Measurements from ENCODE around the gene KRTAP10-7.
"Not testable (repeated sequence)": the region's sequence is repeated elsewhere in the genome, so short reads cannot be mapped to it uniquely, and the experiment has no call there.

KRTAP10-7 gene

GRCh38 chr21:44612029-44612486 lies 11.7 kb downstream of the KRTAP10-7 start, which contains the start of gene KRTAP10-8:
KRTAP10-8 (plus strand) TSS chr21:44612079; CDS start chr21:44612101, 22 bp downstream.
- DNase-seq (ENCODE audit: low read depth in 2 of 2) = no peak

DNA sequence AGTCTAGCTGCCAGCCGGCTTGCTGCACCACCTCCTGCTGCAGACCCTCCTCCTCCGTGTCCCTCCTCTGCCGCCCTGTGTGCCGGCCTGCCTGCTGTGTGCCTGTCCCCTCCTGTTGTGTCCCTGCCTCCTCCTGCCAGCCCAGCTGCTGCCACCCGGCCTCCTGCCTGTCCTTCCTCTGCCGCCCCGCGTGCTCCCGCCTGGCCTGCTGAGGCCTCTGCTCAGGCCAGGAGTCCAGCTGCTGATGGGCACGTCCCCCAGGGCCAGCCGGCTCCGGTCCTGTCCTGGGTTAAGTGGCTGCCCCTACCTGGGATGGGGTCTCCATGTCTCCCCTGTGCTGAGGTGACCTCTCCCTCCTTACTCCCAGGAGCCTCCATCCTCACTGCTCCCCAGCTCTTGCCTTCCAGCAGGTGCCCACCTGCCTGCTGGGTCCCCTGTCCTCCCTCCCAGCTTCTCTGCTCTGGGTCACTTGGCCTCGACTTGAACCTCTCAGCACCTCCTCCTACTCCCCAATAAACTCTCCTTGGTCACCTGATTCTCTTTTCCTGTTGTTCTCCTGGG lies 12.4 kb downstream of the KRTAP10-7 start:
- DNase-seq (ENCODE audit: low read depth in 2 of 2) = no peak

DNA sequence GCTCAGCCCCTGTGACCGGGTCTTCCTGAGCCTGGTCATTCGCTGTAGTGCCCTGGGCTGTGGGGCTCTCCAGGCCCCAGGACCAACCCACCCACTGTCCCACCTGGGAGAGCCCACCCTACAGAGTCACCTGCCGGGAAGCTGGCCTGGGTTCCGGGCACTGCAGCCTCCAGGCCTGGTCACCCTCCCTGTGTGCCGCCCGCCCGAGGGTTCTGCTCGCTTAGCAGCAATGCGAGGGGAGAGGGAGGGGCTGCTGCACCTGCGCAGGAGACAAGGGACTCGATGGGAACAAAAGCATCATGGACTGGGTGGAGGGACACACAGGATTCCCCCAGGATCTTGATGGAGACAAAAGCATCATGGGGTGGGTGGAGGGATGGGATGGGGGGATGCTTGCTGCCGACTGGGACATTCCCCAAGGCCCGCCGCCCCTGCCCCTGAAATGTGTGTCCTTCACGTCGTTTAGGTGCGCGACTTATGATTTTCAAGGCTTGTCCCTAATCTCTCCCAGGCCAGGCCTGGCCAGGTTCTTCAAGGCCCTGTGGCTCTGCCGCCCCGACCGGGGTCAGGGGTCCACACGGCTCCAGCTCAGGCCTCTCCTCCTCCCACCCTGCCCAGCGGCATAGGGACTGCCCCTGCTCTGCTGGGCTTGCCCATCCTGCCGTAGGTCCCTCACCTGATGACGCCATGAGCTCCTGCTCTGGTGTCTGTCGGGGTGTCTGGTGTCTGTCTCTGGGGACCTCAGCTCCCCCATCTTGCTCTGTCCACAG lies 13.2 kb downstream of the KRTAP10-7 start:
- no peak for DNase-seq (ENCODE audit: low read depth in 2 of 2)

GRCh38 chr21:44614161-44614631 lies 13.8 kb downstream of the KRTAP10-7 start:
- DNase-seq (ENCODE audit: low read depth in 2 of 2) = no peak

- DNase-seq (ENCODE audit: low read depth in 2 of 2) = no peak
These were observed 14.6 kb downstream of the KRTAP10-7 start for GRCh38 chr21:44614961-44615391.

- DNase-seq (ENCODE audit: low read depth in 2 of 2) = no peak
These were observed 15.1 kb downstream of the KRTAP10-7 start for GRCh38 chr21:44615466-44615865.

DNA sequence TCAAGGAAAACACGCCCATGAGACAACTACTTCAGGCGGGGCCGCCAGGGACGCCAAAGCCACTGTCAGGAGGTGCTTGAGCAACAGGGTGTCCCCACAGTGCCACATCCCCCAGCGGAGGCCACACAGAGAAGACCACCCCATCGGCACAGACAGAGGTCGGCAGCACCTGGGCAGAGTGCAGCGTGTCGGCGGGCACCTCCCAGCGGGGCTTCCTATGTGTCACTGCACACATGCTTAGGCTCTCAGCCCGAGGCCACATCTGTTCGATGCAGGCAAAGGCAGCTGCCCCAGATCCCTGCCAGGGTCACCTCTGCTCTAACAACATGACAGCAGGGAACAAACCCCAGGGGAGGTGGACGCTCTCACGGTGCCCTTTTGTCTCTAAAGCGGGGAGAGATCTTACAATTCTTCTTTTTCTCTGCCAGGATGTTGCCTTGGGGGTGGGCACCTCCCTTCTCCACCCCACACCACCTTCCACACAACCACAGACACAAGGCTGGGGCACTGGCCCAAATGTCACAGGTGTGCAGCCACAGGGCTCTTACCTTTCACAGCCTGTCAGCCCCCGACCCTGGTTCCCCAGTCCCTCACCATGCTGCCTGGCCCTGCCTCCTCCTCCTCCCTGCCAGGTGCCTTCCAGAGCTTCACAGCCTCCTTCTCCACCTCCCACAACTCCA lies 15.7 kb downstream of the KRTAP10-7 start:
- DNase-seq (ENCODE audit: low read depth in 2 of 2) = no peak

DNA sequence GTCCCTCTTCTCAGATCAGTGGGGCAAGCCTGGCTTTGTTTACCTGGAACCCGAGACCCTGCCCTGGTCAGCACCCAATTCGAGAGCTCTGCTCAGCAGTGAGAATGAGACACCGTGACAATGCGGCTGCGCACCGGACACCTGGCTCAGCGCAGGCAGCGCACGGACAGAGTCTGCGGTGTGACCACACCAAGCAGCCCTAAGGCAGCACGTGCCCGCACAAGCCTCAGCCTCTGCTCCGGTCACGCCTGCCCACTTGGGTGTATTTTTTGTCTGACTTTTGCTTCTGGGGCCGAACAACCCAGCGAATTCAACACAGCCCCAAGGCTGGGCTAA lies 16.2 kb downstream of the KRTAP10-7 start:
- no peak for DNase-seq (ENCODE audit: low read depth in 2 of 2)

DNA sequence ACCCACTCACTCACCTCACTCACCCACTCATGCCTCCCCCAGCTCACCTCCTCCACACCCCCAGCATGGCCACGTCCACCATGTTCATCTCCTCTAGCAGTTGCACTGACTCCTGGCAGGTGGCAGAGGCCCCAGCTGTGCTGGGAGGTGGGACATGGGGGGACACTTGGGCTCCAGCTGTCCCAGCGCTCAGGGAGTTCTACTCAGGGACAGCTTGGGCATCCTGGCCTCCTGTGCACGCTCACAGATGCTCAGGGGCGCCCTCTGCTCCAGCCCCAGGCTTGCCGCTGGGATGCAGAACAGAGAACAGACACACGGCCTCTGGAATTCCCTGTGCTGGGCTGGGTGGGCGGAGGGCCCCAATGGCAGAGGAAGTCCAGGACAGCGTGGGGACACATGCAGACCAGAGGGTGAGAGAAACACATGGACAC lies 16.7 kb downstream of the KRTAP10-7 start:
- no peak for DNase-seq (ENCODE audit: low read depth in 2 of 2)

DNA sequence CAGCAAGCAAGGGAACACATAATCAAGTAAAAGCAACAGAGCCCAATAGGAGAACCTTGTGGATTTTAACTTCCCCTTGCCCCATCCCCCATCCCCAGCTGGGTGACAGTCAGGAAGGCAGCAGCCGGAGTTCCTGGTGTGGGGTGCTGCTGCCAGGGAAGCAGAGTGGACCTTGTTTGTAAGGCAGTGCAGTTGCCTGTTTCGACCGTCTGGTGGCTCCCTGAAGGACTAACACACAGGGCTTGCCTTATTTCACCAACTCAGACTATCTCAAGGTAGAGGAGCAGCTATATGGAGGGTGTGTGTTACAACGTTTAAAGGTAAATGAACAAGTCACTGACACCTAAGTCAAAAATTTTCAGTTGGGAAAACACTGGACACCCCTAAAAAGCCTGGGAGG lies 18.1 kb downstream of the KRTAP10-7 start:
- no peak for DNase-seq (ENCODE audit: low read depth in 2 of 2)

DNA sequence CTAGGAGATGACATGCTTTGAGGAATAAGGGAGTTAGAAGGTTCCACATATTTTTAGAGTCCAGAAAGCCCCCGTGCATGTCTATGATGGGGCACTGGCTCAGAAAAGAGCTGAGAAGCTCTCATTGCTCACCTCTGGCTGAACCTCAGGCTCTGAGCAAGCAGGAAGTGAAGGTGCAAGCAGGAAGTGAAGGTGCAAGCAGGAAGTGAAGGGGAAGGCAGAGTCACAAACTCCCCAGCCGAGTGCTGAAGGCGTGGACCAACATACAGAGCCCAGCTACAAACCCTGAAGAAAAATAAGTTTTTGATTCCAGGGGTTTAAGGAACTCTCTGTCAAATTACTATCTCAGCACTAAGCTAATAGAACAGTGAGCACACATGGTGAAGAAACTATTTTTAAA lies 18.5 kb downstream of the KRTAP10-7 start:
- peak; percentile 12 to 28 for DNase-seq (ENCODE audit: low read depth in 2 of 2)

GRCh38 chr21:44619886-44620285 lies 19.5 kb downstream of the KRTAP10-7 start:
- no peak for DNase-seq (ENCODE audit: low read depth in 2 of 2)

DNA sequence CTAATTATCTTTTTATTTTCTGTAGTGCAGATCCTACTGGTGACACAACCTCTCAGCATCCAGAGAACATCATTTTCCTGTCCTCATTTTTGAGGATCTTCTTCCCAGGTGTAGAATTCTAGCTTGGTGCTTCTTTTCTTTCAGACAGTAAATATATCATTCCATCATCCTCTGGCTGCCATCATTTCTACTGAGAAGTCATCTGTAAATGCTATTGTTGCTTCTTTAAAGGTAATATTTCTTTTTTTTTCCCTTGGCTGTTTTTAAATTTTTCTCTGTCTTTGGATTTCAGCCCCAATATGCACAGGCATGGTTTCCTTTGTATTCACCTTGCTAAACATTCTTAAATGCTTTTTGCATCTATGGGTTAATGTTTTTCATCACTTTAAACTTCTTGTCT lies 23.2 kb downstream of the KRTAP10-7 start:
- DNase-seq (ENCODE audit: low read depth in 2 of 2) = no peak

DNA sequence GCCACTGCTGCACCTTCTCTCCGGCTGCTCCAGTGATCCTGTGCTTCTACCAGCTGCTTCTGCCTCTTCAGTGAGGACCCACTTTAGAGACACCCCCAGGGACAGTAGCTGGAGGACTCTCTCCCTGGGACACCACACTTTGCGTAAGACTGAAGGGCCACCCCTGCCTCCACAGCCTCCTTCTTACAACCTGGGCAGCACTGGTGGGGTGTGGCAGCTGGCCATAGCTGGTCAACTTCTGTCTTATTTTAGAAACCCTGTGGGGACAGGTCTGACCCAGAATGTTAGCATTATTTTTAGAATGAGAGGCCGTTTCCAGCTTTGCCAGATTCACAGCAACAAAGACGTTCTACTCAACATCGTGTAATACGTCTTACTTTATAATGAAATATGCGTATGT lies 25.4 kb downstream of the KRTAP10-7 start:
- DNase-seq (ENCODE audit: low read depth in 2 of 2) = no peak

DNA sequence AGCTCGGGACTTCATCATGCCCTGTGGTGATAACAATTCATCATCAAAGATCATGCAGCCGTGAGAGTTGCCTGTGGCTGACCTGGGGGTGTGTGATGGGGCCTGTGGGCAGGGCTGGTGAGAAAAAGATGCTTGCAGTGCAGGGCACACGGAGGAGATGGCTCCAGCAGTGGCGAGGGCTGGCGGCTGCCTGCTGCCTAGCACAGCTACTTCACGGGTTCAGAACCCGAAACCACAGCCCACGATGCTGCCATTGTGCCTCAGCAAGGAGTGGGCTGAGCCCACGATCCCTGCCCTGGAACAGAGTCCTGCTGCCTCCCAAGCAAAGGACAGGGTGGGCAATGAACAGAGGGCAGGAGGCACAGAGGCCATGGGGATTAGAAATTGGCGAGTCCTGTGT lies 25.9 kb downstream of the KRTAP10-7 start:
- no peak for DNase-seq (ENCODE audit: low read depth in 2 of 2)

DNA sequence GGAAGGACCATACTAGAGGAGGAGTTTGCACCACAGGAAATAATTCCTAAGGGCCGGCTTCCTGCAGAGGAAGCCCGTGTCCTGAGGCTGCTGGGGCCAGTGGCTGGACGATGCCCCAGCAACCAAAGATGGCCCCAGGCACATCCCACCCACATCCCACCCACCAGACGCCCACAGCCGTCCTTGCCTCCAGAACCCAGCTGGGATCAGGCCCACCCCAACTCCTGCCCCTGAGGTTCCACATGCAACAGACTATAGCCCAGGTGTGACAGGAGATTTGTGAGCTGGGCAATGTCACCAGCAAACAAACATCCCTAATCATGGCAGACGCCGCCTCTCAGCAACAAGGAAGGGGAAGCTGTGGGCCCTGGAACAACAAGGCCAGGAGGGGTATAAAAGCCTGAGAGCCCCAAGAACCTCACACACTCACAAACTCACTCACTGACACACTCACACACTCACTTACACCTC lies 26.3 kb downstream of the KRTAP10-7 start, which contains the start of gene KRTAP10-9:
KRTAP10-9 (plus strand) TSS at position 421 of the 471 bp plus-strand sequence. CDS start 79 bp downstream, outside the sequence.
- no peak for DNase-seq (ENCODE audit: low read depth in 2 of 2)

- not testable (repeated sequence) for DNase-seq (ENCODE audit: low read depth in 2 of 2)
These were observed 26.9 kb downstream of the KRTAP10-7 start for GRCh38 chr21:44627181-44627822.

GRCh38 chr21:44627831-44628233 lies 27.4 kb downstream of the KRTAP10-7 start:
- not testable (repeated sequence) for DNase-seq (ENCODE audit: low read depth in 2 of 2)

- DNase-seq (ENCODE audit: low read depth in 2 of 2) = no peak
These were observed 28.5 kb downstream of the KRTAP10-7 start for GRCh38 chr21:44628707-44629391.

- no peak for DNase-seq (ENCODE audit: low read depth in 2 of 2)
These were observed 30.0 kb downstream of the KRTAP10-7 start for GRCh38 chr21:44630440-44630839.

- no peak for DNase-seq (ENCODE audit: low read depth in 2 of 2)
These were observed 31.7 kb downstream of the KRTAP10-7 start for GRCh38 chr21:44632067-44632466.
